Measurements from ENCODE around the gene CCDC47.

The CCDC47 gene

DNA sequence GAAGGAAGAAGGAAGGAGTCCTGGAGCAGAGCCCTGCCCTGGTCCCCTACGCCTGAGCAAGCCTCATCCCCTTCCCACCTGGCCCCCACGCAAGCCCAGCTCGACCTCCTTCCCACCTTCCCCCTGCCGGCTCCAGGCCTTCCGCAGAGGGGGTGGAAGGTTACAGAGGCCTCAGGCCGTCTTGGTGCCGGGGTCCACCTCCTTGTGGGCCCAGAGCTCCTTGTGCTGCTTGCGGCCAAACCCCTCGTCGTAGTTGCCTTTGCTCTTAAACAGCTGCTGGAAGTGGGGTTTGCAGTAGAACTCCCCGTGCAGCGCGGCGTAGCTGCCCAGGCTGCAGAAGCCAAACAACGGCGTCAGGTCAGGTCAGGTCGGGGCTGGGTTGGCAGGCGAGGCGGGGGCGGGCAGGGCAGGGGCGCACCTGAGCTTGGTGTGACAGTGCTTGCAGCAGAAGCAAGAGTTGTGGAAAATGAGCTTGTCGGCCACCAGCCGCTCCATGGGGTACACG is 75.0 kb downstream of the CCDC47 start:
- peak overlapping the region; percentile 62; the same call in 1 of the 2 replicates for H3K4me3 ChIP-seq (ENCODE audit: low read depth, low read length)
- TF ChIP-seq, protein P1, sequence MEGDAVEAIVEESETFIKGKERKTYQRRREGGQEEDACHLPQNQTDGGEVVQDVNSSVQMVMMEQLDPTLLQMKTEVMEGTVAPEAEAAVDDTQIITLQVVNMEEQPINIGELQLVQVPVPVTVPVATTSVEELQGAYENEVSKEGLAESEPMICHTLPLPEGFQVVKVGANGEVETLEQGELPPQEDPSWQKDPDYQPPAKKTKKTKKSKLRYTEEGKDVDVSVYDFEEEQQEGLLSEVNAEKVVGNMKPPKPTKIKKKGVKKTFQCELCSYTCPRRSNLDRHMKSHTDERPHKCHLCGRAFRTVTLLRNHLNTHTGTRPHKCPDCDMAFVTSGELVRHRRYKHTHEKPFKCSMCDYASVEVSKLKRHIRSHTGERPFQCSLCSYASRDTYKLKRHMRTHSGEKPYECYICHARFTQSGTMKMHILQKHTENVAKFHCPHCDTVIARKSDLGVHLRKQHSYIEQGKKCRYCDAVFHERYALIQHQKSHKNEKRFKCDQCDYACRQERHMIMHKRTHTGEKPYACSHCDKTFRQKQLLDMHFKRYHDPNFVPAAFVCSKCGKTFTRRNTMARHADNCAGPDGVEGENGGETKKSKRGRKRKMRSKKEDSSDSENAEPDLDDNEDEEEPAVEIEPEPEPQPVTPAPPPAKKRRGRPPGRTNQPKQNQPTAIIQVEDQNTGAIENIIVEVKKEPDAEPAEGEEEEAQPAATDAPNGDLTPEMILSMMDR (IDR thresholded peaks at IDR 0.05; ENCODE audit: low read depth, low read length), result no peak

DNA sequence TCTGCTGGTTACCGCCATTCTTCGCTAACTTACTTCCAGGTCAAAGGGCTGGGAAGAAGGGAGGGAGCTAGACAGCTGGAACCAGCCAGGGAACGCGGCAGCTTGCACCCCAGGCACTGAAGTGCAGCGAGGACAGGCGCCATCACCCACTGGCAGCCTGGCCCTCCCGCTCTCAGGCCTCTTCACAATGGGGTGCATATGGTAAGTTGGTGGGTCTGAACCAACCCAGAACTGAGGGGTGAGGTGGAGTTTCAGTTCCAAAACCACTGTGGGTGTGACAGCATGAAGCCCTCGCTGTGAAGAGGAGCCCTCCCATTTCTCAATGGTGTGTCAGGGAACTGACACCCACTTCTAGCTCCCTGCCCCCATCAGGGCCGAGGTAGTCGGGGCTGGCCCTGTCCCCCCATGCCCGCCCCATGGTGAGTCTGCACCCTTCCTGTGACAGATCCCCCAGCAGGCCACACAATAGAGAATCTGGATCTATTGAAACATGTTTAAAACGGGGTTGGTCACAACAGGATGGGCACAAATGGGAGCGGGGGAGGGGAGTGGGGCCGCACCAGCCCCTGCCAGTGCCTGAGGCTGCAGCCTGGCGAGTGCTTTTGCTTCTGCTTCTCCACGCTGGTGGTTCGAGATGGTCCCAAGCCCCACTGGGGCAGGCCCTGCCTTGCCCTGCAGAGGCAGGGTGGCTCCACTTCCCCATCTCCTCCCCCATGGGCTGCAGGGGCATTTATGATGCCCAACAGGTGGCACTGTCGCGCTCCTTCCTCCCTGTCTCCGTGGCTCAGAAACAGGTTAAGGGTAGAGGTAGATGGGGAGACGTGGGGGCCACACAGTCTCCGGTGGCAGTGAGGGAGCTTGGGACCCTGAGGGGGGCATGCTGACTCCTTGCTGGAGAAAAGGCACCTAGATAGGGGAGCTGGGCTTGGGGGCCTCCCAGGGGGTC is 75.8 kb downstream of the CCDC47 start:
- no peak overlapping the region for H3K4me3 ChIP-seq (ENCODE audit: low read depth, low read length)
- TF ChIP-seq, protein P1 (IDR thresholded peaks at IDR 0.05; ENCODE audit: low read depth, low read length), result 0 out of 2 replicates have a peak, but pooled peaks have one; percentile 16

DNA sequence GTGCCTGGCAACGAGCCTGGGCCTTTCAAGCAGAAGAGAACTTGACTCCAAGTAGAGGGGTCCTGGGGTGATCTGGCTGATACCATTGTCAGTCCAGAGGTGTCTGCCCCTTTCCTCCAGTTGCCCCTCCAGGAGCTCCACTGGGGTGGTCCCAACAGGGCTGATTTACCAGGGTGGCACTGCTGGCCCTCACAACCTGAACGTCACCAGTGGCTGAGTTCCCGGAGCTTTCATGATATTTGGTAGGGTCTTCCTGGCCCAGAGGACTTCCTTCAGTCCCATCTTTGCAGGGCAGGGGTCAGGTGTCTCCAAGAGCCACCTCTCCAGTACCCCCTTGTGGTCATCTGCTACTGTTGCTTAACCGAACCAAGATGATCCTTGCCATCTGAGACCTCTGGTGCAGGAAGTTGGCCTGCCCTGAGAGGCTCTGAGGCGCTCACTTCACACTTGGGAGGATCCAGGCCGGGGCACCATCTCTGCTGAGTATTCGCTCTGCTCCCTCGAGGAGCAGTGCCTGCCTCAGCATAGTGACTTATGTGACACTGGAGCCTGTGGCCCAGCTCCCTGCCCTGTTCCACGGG is 76.9 kb downstream of the CCDC47 start:
- TF ChIP-seq, protein P1 (IDR thresholded peaks at IDR 0.05; ENCODE audit: low read depth, low read length), result peak; percentile 35; the same call in 1 of the 2 replicates
- no peak overlapping the region for H3K4me3 ChIP-seq (ENCODE audit: low read depth, low read length)

DNA sequence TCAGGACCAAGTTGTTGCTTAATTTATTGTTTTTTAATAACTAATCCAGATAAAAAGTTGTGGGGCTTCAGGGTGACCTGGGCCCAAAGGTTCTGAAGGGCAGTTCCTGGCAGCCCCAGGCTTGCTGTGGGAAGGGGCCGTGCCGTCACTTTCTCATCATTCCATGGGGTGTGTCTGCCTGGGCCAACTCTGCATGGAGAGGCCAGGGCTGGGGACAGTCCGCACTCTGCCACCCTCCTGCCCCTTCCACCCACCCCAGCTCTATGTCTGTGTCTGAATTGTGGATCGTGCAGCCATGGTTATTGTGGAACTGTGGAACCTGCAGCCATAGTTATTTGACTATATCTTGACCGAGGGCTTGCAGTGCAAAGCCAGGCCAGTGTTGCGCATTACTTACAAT is 77.5 kb downstream of the CCDC47 start:
- TF ChIP-seq, protein P1 (IDR thresholded peaks at IDR 0.05; ENCODE audit: low read depth, low read length), result no peak
- no peak overlapping the region for H3K4me3 ChIP-seq (ENCODE audit: low read depth, low read length)

Data from WI38 (cell line).